Neutrophil (primary cell): ENCODE results near the gene PACSIN3.
"Not testable (repeated sequence)": the region's sequence is repeated elsewhere in the genome, so short reads cannot be mapped to it uniquely, and the experiment has no call there.

Experiments
- H3K27ac ChIP-seq: fragments of 200-600 bp; sonication (generic); 2 replicates; pipeline ENCODE4 v1.5.1; 2016; ENCODE audit warnings: mild to moderate bottlenecking, moderate library complexity
- H3K27me3 ChIP-seq: fragments of 200-600 bp; sonication (generic); 2 replicates; pipeline ENCODE4 v1.6.0; 2016; ENCODE audit warnings: mild to moderate bottlenecking
- H3K36me3 ChIP-seq: fragments of 200-600 bp; sonication (generic); 2 replicates; pipeline ENCODE4 v1.5.1; 2017
- H3K4me1 ChIP-seq, 2 experiments: fragments of 200-600 bp in 1 of 2; sonication (generic) in 1 of 2; 1 replicate in 1 of 2; 2 replicates in 1 of 2; pipeline versions ENCODE4 v1.5.1 to v1.6.1; 2013 to 2016; ENCODE audit warnings: low read depth in 1 of 2, low read length in 1 of 2, mild to moderate bottlenecking in 1 of 2, moderate library complexity in 1 of 2; ENCODE audit not compliant: control insufficient read depth in 1 of 2, insufficient read depth in 1 of 2
- H3K4me3 ChIP-seq, 2 experiments: fragments of 200-600 bp in 1 of 2; sonication (generic) in 1 of 2; 1 replicate in 1 of 2; 2 replicates in 1 of 2; pipeline ENCODE4 v1.5.1; 2013 to 2016; ENCODE audit warnings: low read depth in 1 of 2, low read length in 1 of 2, mild to moderate bottlenecking in 1 of 2, moderate library complexity in 1 of 2
- H3K9me3 ChIP-seq: fragments of 200-600 bp; sonication (generic); 2 replicates; pipeline ENCODE4 v1.5.1; 2016
- TF ChIP-seq, protein P1 (sequence below): fragments of 200-600 bp; sonication (generic); IDR thresholded peaks from 2 replicates; pipeline ENCODE4 v1.5.1; 2016; ENCODE audit warnings: antibody characterized with exemption

PACSIN3 gene

DNA sequence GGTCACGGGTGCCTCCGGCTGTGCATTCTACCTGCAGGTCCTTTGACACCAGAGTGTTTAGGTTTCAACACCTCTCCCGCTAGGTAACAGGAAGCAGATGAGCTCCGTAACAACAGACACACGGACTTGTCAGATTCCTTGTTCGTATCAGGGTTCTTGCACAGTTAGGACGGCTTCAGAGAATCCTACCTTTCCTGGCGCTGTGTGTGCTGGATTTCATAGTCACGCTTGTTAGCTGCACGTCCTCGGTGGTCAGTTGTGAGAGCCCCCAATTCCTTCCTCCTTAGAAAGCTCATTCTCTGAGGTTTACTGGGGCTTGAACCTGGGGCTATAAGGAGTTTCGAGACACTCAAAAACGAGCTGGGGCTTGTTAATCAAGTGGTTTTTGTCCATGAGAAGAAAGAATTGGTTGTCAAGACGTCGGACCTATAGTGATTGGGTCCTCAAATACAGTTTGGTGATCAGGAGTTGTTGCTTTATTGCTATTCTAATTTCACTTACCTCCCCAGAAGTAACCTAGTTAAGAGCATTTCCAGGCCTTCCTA is 29.2 kb upstream of the PACSIN3 start:
- H3K27me3 ChIP-seq: no peaks in the 10 kb centered on the region
- peaks cover 20 to 23% of the 10 kb centered on the region in 2 experiments for H3K4me1 ChIP-seq
- H3K9me3 ChIP-seq: no peaks in the 10 kb centered on the region
- TF ChIP-seq, protein P1, sequence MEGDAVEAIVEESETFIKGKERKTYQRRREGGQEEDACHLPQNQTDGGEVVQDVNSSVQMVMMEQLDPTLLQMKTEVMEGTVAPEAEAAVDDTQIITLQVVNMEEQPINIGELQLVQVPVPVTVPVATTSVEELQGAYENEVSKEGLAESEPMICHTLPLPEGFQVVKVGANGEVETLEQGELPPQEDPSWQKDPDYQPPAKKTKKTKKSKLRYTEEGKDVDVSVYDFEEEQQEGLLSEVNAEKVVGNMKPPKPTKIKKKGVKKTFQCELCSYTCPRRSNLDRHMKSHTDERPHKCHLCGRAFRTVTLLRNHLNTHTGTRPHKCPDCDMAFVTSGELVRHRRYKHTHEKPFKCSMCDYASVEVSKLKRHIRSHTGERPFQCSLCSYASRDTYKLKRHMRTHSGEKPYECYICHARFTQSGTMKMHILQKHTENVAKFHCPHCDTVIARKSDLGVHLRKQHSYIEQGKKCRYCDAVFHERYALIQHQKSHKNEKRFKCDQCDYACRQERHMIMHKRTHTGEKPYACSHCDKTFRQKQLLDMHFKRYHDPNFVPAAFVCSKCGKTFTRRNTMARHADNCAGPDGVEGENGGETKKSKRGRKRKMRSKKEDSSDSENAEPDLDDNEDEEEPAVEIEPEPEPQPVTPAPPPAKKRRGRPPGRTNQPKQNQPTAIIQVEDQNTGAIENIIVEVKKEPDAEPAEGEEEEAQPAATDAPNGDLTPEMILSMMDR: no peak
- H3K4me3 ChIP-seq: peak overlapping the region; percentile 73 to 93
- peaks cover 6% of the 10 kb centered on the region for H3K36me3 ChIP-seq
- peak overlapping the region; percentile 86 for H3K27ac ChIP-seq

DNA sequence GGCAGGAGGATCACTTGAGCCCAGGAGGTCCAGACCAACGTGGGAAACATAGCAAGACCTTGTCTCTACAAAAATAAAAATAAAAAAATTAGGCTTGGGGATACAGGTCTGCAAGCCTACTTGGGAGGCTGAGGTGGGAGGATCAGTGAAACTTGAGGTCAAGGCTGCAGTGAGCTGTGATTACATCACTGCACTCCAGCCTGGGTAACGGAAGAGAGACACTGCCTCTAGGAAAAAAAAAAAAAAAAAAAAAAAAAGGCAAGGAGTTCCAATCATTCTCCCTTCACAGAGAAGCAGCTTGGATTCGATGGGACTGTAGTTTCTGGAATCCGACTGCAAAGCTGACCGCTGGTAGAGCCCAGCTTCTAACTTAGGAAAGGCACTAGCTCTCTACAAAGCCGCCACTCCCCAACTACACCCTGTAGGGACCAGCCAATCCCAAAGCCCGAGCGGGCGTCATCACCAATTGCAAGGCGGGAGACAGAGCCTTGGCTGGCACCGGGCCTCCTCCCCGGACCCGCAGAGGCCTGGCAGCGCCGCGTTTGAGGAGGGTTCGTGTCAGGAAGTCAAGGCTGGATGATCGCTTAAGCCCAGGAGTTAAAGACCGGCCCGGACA is 27.8 kb upstream of the PACSIN3 start:
- Histone ChIP-seq H3K27ac (peak overlapping the region; percentile 86), H3K4me1 (peaks cover 20 to 23% of the 10 kb centered on the region in 2 experiments), H3K9me3 (no peaks in the 10 kb centered on the region), H3K36me3 (no peaks in the 10 kb centered on the region), H3K4me3 (peak overlapping the region; percentile 73 to 93), H3K27me3 (no peaks in the 10 kb centered on the region)
- TF ChIP-seq, protein P1: no peak

DNA sequence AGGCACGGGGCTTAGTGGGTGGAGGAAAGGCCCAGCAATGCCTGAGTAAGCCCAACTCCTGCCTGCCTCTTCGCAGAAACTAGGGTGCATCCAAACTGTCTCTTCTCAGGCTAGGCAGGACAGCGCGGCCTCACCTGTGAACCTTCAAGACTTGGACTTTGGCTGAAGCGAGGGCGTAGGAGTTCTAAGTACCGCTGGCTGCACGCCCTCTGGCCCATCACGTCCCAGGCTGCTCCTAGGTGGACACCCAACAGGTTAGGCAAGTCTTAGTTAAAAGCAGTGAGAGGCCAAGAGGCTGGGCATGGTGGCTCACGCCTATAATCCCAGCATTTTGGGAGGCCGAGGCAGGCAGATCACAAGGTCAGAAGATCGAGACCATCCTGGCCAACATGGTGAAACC is 26.7 kb upstream of the PACSIN3 start:
- H3K36me3 ChIP-seq: no peaks in the 10 kb centered on the region
- peaks cover 20 to 23% of the 10 kb centered on the region in 2 experiments for H3K4me1 ChIP-seq
- no peaks in the 10 kb centered on the region for H3K9me3 ChIP-seq
- TF ChIP-seq, protein P1: no peak
- no peak overlapping the region for H3K4me3 ChIP-seq
- no peak overlapping the region for H3K27ac ChIP-seq
- no peaks in the 10 kb centered on the region for H3K27me3 ChIP-seq

DNA sequence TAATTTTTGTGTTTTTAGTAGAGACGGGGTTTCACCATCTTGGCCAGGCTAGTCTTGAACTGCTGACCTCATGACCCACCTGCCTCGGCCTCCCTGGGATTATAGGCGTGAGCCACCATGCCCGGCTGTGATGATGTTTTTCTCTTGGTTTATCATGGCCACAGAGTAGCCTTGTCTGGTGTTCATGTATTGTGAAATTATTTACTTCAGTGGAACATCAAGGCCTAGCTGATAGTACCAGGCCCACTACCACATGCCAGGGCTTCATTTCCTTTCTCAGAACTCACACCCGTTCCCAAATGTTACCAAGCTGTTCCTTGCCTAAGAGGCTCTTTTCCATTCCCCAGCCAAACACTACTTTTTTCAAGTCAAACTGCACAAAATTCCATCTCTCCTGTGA is 22.4 kb upstream of the PACSIN3 start:
- Histone ChIP-seq H3K27ac (no peak overlapping the region), H3K36me3 (no peaks in the 10 kb centered on the region), H3K9me3 (no peaks in the 10 kb centered on the region), H3K4me1 (peaks cover 0 to under 1% of the 10 kb centered on the region in 2 experiments), H3K4me3 (no peak overlapping the region), H3K27me3 (no peaks in the 10 kb centered on the region)
- TF ChIP-seq, protein P1: no peak

DNA sequence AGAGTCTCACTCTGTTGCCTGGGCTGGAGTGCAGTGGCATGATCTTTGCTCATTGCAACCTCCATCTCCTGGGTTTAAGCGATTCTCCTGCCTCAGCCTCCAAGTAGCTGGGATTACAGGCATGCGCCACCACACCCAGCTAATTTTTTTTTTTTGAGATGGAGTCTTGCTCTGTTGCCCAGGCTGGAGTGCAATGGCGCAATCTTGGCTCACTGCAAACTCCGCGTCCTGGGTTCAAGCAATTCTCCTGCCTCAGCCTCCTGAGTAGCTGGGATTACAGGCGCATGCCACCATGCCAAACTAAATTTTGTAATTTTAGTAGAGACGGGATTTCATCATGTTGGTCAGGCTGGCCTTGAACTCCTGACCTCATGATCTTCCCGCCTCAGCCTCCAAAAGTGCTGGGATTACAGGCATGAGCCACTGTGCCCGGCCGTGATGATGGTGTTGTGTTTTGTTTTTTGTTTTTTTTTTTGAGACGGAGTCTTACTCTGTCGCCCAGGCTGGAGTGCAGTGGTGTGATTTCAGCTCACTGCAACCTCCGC is 21.8 kb upstream of the PACSIN3 start:
- H3K4me1 ChIP-seq, H3K36me3 ChIP-seq, H3K27me3 ChIP-seq, H3K9me3 ChIP-seq, H3K27ac ChIP-seq, H3K4me3 ChIP-seq: not testable (repeated sequence)

DNA sequence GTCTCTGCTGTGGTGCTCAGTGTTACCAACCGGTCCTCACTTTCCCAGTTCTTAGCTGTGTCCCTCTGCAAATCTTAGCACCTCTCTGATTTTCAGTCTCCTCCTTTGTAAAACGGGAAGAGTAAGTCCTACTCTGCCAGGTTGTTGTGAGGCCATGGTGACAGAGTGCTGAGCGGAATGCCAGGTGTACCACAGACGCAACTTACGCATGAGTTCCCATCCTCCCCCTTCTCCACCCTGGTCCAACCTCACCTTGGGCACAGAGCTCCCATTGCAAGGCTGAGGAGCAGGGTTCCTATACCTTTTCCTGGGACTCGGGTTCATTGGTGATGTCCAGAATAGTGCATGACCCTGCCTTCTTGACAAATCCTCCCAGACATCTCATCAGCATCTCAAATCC is 21.2 kb upstream of the PACSIN3 start:
- Histone ChIP-seq H3K4me1 (no peaks in the 10 kb centered on the region), H3K4me3 (no peak overlapping the region), H3K9me3 (no peaks in the 10 kb centered on the region), H3K27me3 (peaks cover 3% of the 10 kb centered on the region), H3K27ac (no peak overlapping the region), H3K36me3 (no peaks in the 10 kb centered on the region)
- TF ChIP-seq, protein P1: no peak

DNA sequence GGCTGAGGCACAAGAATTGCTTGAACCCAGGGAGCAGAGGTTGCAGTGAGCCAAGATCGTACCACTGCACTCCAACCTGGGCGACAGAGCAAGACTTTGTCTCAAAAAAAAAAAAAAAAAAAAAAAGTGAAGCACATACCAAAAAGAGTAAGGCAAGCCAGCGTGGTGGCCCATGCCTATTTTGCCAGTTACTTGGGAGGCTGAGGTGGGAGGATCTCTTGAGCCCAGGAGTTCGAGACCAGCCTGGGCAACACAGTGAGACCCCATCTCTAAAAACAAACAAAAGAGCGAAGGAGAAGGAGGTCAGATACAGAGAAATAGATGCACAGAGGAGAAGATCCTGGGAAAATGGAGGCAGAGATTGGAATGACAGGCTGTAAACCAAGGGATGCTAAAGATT is 20.3 kb upstream of the PACSIN3 start:
- not testable (repeated sequence) for H3K27me3 ChIP-seq, H3K36me3 ChIP-seq, H3K4me1 ChIP-seq, H3K9me3 ChIP-seq, H3K27ac ChIP-seq, H3K4me3 ChIP-seq
